ENCODE data around the gene TCEANC2. TPM values are rescaled to one million over a fixed set of nuclear protein-coding genes. Genes with fewer than 3 reads are reported as not detected.

TCEANC2 gene
- total RNA-seq, 1 experiment from 2014 or later, result 5.3 TPM

DNA sequence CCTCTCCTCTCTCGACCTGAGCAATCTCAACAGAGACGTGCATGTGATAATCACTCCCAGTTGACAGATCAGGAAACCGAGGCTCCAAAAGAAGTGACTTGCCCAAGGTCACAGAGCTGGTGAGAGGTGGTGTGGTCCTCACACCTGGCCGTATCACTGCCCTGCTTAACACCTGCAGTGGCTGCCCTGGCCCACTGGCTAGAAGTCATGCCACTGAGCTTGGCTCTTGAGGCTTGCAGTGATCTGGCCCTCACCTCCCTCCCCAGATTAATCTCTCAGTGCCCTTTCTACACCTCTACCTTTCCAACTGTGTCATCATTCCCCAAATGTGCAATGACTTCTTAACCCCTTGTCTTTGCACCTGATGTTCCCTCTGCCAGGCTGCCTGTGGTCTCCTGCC, 60.6 kb downstream of the TCEANC2 start:
- H3K9ac ChIP-seq (ENCODE audit: extremely low read depth, insufficient read length, low read length), result no peak overlapping the region
- no CpG with 5 or more reads among the region's 4 CpGs for WGBS (ENCODE audit: extremely low coverage, insufficient read length, low lambda C conversion rate)

More for the DNA sequence above, 60.6 kb downstream of the TCEANC2 start:
- Mint-ChIP-seq H3K27me3 (ENCODE audit: low read depth) (no peaks in the 10 kb centered on the region; the same call in 1 of the 2 replicates), H3K36me3 (ENCODE audit: insufficient read depth in 1 of 3, low read depth in 3 of 3) (no peaks in the 10 kb centered on the region), H3K4me3 (no peak overlapping the region), H3K27ac (peak overlapping the region in 1 of 3 experiments; percentile 18; a peak in 3 of 7 replicates), H3K9me3 (no peaks in the 10 kb centered on the region), H3K4me1 (peaks cover 2 to 5% of the 10 kb centered on the region in 2 experiments; a peak in 3 of 4 replicates)
- Histone ChIP-seq H3K79me1 (ENCODE audit: insufficient read depth, low read depth, low read length, poor library complexity, severe bottlenecking) (no peaks in the 10 kb centered on the region), H3K79me2 (ENCODE audit: insufficient read depth, low read length) (no peaks in the 10 kb centered on the region), H4K5ac (ENCODE audit: insufficient read length, low read depth, low read length) (no peak overlapping the region), H3K18ac (ENCODE audit: insufficient read length, low read depth, low read length) (no peak overlapping the region), H3K14ac (ENCODE audit: insufficient read depth, low read length) (no peak overlapping the region), H2AK5ac (ENCODE audit: insufficient read length, low read length) (no peak overlapping the region), H4K91ac (ENCODE audit: insufficient read length, low read depth, low read length) (no peak overlapping the region), H3K56ac (ENCODE audit: insufficient read length, low read depth, low read length) (no peak overlapping the region), H2AFZ (ENCODE audit: low read length) (no peak overlapping the region), H2BK12ac (ENCODE audit: insufficient read length, low read depth, low read length) (no peak overlapping the region), H2BK15ac (ENCODE audit: low read depth, low read length) (no peak overlapping the region), H3K23me2 (ENCODE audit: insufficient read length, low read depth, low read length, poor library complexity, severe bottlenecking) (no peaks in the 10 kb centered on the region), H3T11ph (ENCODE audit: low read length) (no peak overlapping the region), H3K27ac (ENCODE audit: insufficient read length, low read depth, low read length) (no peak overlapping the region), H4K8ac (replicated peaks; ENCODE audit: insufficient read length, low read depth, low read length) (no peak overlapping the region), H3K9me3 (ENCODE audit: control insufficient read depth, low read depth, low read length) (no peaks in the 10 kb centered on the region), H2BK120ac (ENCODE audit: low read depth, low read length, poor library complexity, severe bottlenecking) (no peak overlapping the region), H2BK5ac (ENCODE audit: insufficient read length, low read length) (no peak overlapping the region), H2BK20ac (ENCODE audit: low read depth, low read length, poor library complexity, severe bottlenecking) (no peak overlapping the region), H3K4ac (ENCODE audit: low read depth, low read length) (no peak overlapping the region), H3K4me2 (ENCODE audit: insufficient read depth, insufficient read length, low read length) (no peak overlapping the region), H4K20me1 (ENCODE audit: control insufficient read depth, insufficient read depth, insufficient read length) (no peaks in the 10 kb centered on the region), H3K27me3 (ENCODE audit: insufficient read depth, low read length) (no peaks in the 10 kb centered on the region), H3K23ac (ENCODE audit: insufficient read length, low read depth, low read length) (no peak overlapping the region), H3K4me1 (ENCODE audit: insufficient read depth, low read length) (no peaks in the 10 kb centered on the region)
- TF ChIP-seq, protein P1, sequence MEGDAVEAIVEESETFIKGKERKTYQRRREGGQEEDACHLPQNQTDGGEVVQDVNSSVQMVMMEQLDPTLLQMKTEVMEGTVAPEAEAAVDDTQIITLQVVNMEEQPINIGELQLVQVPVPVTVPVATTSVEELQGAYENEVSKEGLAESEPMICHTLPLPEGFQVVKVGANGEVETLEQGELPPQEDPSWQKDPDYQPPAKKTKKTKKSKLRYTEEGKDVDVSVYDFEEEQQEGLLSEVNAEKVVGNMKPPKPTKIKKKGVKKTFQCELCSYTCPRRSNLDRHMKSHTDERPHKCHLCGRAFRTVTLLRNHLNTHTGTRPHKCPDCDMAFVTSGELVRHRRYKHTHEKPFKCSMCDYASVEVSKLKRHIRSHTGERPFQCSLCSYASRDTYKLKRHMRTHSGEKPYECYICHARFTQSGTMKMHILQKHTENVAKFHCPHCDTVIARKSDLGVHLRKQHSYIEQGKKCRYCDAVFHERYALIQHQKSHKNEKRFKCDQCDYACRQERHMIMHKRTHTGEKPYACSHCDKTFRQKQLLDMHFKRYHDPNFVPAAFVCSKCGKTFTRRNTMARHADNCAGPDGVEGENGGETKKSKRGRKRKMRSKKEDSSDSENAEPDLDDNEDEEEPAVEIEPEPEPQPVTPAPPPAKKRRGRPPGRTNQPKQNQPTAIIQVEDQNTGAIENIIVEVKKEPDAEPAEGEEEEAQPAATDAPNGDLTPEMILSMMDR (conservative IDR thresholded peaks at IDR 0.05), result no peak
- no peak for DNase-seq
